Cardiac muscle cell (in vitro differentiated cells and primary cell): Measurements from ENCODE around the gene INO80E. TPM values are rescaled to one million over a fixed set of nuclear protein-coding genes. Genes with fewer than 3 reads are reported as not detected.
A peak's percentile ranks its signal among the peaks of the same experiment; 100 is the strongest.

ENCODE experiments used
- DNase-seq, 2 donors: peaks; one replicate each; pipeline versions ENCODE4 v3.0.0 to v3.0.0-alpha.2; 2010 to 2017; ENCODE audit warnings: low read depth in 1 of 2, low spot score in 1 of 2
- H3K27ac ChIP-seq: fragments of 200-600 bp; sonication (generic); 2 replicates; pipeline ENCODE4 v1.5.1; 2016
- H3K27me3 ChIP-seq: fragments of 200-600 bp; sonication (generic); 2 replicates; pipeline ENCODE4 v1.6.0; 2016; ENCODE audit warnings: control low read depth
- H3K36me3 ChIP-seq: fragments of 200-600 bp; sonication (generic); 2 replicates; pipeline ENCODE4 v1.5.1; 2016; ENCODE audit warnings: control low read depth
- H3K4me1 ChIP-seq: fragments of 200-600 bp; sonication (generic); 2 replicates; pipeline ENCODE4 v1.8.1; 2017; ENCODE audit warnings: low read depth, mild to moderate bottlenecking, mixed run types
- H3K4me3 ChIP-seq: fragments of 200-600 bp; sonication (generic); 2 replicates; pipeline ENCODE4 v1.5.1; 2016; ENCODE audit warnings: mild to moderate bottlenecking
- H3K9me3 ChIP-seq: fragments of 200-600 bp; sonication (generic); 2 replicates; pipeline ENCODE4 v1.5.1; 2017; ENCODE audit warnings: low read depth, mild to moderate bottlenecking, control low read depth
- polyA plus RNA-seq: library from polyadenylated mRNA; unstranded; fragments of >200 nt; fragmentation: Nextera tagmentation; extraction: Ambion mirVana; gene quantifications from 2 replicates; pipeline ENCODE4 v1.2.1, GENCODE V29; 2016
- total RNA-seq: library from RNA; depleted of rRNA; stranded (reverse); fragments of >200 nt; gene quantifications from 2 replicates; pipeline ENCODE4 v1.2.3, GENCODE V29; 2016
- TF ChIP-seq, protein P1 (sequence below): IDR thresholded peaks from 2 replicates; pipeline ENCODE4 v1.5.1; 2012; ENCODE audit warnings: low read depth, mild to moderate bottlenecking, low read length

INO80E gene
- total and polyA plus RNA-seq, 2 experiments from 2014 or later, result 19.0 to 167 TPM

GRCh38 chr16:30052671-30053372, 56.8 kb downstream of the INO80E start:
- Histone ChIP-seq H3K9me3 (no peaks in the 10 kb centered on the region), H3K27ac (no peak overlapping the region), H3K4me3 (peak overlapping the region; percentile 65), H3K36me3 (no peaks in the 10 kb centered on the region), H3K27me3 (no peaks in the 10 kb centered on the region), H3K4me1 (peaks cover 4% of the 10 kb centered on the region)
- TF ChIP-seq, protein P1, sequence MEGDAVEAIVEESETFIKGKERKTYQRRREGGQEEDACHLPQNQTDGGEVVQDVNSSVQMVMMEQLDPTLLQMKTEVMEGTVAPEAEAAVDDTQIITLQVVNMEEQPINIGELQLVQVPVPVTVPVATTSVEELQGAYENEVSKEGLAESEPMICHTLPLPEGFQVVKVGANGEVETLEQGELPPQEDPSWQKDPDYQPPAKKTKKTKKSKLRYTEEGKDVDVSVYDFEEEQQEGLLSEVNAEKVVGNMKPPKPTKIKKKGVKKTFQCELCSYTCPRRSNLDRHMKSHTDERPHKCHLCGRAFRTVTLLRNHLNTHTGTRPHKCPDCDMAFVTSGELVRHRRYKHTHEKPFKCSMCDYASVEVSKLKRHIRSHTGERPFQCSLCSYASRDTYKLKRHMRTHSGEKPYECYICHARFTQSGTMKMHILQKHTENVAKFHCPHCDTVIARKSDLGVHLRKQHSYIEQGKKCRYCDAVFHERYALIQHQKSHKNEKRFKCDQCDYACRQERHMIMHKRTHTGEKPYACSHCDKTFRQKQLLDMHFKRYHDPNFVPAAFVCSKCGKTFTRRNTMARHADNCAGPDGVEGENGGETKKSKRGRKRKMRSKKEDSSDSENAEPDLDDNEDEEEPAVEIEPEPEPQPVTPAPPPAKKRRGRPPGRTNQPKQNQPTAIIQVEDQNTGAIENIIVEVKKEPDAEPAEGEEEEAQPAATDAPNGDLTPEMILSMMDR, result no peak
- DNase-seq, result peak; percentile 92 to 95

GRCh38 chr16:30053376-30054015, 57.5 kb downstream of the INO80E start:
- peak in 1 of 2 donors; percentile 77 for DNase-seq
- no peak overlapping the region for H3K27ac ChIP-seq
- H3K4me3 ChIP-seq, result peak overlapping the region; percentile 65
- TF ChIP-seq, protein P1, result no peak
- no peaks in the 10 kb centered on the region for H3K9me3 ChIP-seq
- peaks cover 4% of the 10 kb centered on the region for H3K4me1 ChIP-seq
- no peaks in the 10 kb centered on the region for H3K36me3 ChIP-seq
- H3K27me3 ChIP-seq, result no peaks in the 10 kb centered on the region

DNA sequence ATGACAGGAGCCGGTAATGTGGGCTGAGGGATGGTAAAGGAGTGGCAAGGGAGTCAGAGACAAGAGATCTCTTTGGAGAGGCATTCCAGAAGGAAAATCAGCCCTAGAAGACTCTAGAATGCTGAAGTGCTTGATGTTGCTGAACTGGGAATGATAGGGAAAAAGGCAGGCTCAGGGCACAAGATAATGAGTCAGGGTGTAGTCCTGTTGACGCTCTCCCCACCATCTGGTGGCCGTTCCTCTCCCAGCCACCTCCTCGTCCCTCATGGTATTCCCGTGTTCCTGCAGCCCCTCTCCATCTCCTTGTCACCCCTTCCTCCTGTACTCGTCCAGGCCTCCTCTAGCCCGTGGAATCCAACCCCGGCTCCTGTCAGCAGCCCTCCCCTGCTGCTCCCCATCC, 58.4 kb downstream of the INO80E start:
- DNase-seq, result no peak
- H3K4me1 ChIP-seq, result peaks cover 4% of the 10 kb centered on the region

DNA sequence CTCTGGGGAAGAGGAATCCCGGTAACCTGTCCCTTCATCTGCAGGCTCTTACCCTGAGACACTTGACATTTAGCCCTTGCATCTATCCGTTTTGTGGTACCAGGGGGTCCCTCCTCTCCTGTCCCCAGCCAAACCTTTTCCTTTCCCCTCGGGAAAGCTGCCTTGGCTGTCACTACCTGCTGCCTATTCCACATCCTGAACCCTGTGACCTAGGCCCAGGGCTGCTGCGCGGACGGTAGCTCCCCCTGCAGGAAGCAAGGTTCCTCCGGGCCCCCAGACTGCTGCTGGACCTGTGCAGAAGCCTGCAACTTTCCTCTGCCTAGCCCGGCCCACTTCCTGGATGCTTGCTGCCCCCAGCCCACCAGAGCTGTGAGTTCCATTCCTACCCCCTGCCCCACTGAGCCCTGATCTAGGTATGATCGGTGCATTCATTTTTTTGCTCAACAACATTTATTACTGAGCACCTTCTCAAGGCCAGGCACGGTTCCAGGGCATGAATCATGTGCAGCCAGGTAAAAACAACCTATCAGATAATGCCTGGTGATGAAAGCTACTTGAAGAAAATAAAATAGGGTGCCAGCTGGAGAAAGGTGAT, 59.0 kb downstream of the INO80E start:
- peak in 1 of 2 donors; percentile 60 for DNase-seq
- H3K36me3 ChIP-seq, result no peaks in the 10 kb centered on the region
- H3K27me3 ChIP-seq, result no peaks in the 10 kb centered on the region
- H3K4me1 ChIP-seq, result peaks cover 4% of the 10 kb centered on the region
- H3K27ac ChIP-seq, result no peak overlapping the region
- TF ChIP-seq, protein P1, result peak; percentile 63
- H3K9me3 ChIP-seq, result no peaks in the 10 kb centered on the region
- H3K4me3 ChIP-seq, result no peak overlapping the region

More for the DNA sequence above, 58.4 kb downstream of the INO80E start:
- no peaks in the 10 kb centered on the region for H3K27me3 ChIP-seq
- H3K4me3 ChIP-seq, result no peak overlapping the region
- H3K36me3 ChIP-seq, result no peaks in the 10 kb centered on the region
- H3K9me3 ChIP-seq, result no peaks in the 10 kb centered on the region
- H3K27ac ChIP-seq, result no peak overlapping the region
- TF ChIP-seq, protein P1, result no peak

Other genes with a start within 250 kb of the INO80E start
- gene ZG16, start 218.0 kb upstream of the INO80E start, total RNA-seq, result not detected in 2 replicates
- gene ZG16, start 218.0 kb upstream of the INO80E start, polyA plus RNA-seq, result not detected in 2 replicates
- 57.5 and 121 TPM in 2 replicates for gene KIF22, start 205.5 kb upstream of the INO80E start, total RNA-seq
- 59.5 and 103 TPM in 2 replicates for gene KIF22, start 205.5 kb upstream of the INO80E start, polyA plus RNA-seq
- gene MAZ, start 189.7 kb upstream of the INO80E start, total RNA-seq, result 310 and 370 TPM in 2 replicates
- 186 and 257 TPM in 2 replicates for gene MAZ, start 189.7 kb upstream of the INO80E start, polyA plus RNA-seq
- gene PRRT2, start 184.0 kb upstream of the INO80E start, total RNA-seq, result 17.9 and 19.7 TPM in 2 replicates
- 19.3 and 19.8 TPM in 2 replicates for gene PRRT2, start 184.0 kb upstream of the INO80E start, polyA plus RNA-seq
- 113 and 120 TPM in 2 replicates for gene PAGR1, start 180.1 kb upstream of the INO80E start, total RNA-seq
- 106 and 113 TPM in 2 replicates for gene PAGR1, start 180.1 kb upstream of the INO80E start, polyA plus RNA-seq
- gene MVP, start 175.8 kb upstream of the INO80E start, total RNA-seq, result 8.9 and 25.0 TPM in 2 replicates
- 9.3 and 21.2 TPM in 2 replicates for gene MVP, start 175.8 kb upstream of the INO80E start, polyA plus RNA-seq
- 138 and 139 TPM in 2 replicates for gene CDIPT, start 133.0 kb upstream of the INO80E start, total RNA-seq
- gene CDIPT, start 133.0 kb upstream of the INO80E start, polyA plus RNA-seq, result 144 TPM in 2 replicates
- gene SEZ6L2, start 96.7 kb upstream of the INO80E start, total RNA-seq, result 13.9 and 21.1 TPM in 2 replicates
- 5.8 and 10.3 TPM in 2 replicates for gene SEZ6L2, start 96.7 kb upstream of the INO80E start, polyA plus RNA-seq
- 1.8 and 3.9 TPM in 2 replicates for gene ASPHD1, start 95.8 kb upstream of the INO80E start, total RNA-seq
- 1.8 and 2.3 TPM in 2 replicates for gene ASPHD1, start 95.8 kb upstream of the INO80E start, polyA plus RNA-seq
- gene KCTD13, start 70.0 kb upstream of the INO80E start, total RNA-seq, result 17.6 and 22.1 TPM in 2 replicates
- 22.3 and 23.3 TPM in 2 replicates for gene KCTD13, start 70.0 kb upstream of the INO80E start, polyA plus RNA-seq
- 73.7 and 110 TPM in 2 replicates for gene TMEM219, start 34.2 kb upstream of the INO80E start, total RNA-seq
- 109 and 156 TPM in 2 replicates for gene TMEM219, start 34.2 kb upstream of the INO80E start, polyA plus RNA-seq
- 69.4 and 70.9 TPM in 2 replicates for gene TAOK2, start 22.4 kb upstream of the INO80E start, total RNA-seq
- 25.8 and 36.2 TPM in 2 replicates for gene TAOK2, start 22.4 kb upstream of the INO80E start, polyA plus RNA-seq
- 22.2 and 25.6 TPM in 2 replicates for gene HIRIP3, start 624 bp upstream of the INO80E start, total RNA-seq
- gene HIRIP3, start 624 bp upstream of the INO80E start, polyA plus RNA-seq, result 26.7 and 32.5 TPM in 2 replicates
- 1.6 and 7.2 TPM in 2 replicates for gene DOC2A, start 14.8 kb downstream of the INO80E start, total RNA-seq
- 3.3 and 6.9 TPM in 2 replicates for gene DOC2A, start 14.8 kb downstream of the INO80E start, polyA plus RNA-seq
- gene C16orf92, start 27.0 kb downstream of the INO80E start, total RNA-seq, result not detected in 2 replicates
- not detected in 2 replicates for gene C16orf92, start 27.0 kb downstream of the INO80E start, polyA plus RNA-seq
- 0.21 and 0.36 TPM in 2 replicates for gene TLCD3B, start 35.0 kb downstream of the INO80E start, total RNA-seq
- not detected in 2 replicates for gene TLCD3B, start 35.0 kb downstream of the INO80E start, polyA plus RNA-seq
- gene ALDOA, start 69.5 kb downstream of the INO80E start, total RNA-seq, result 3,852 and 5,767 TPM in 2 replicates
- gene ALDOA, start 69.5 kb downstream of the INO80E start, polyA plus RNA-seq, result 5,441 and 6,816 TPM in 2 replicates
- gene PPP4C, start 79.8 kb downstream of the INO80E start, total RNA-seq, result 94.3 and 134 TPM in 2 replicates
- gene PPP4C, start 79.8 kb downstream of the INO80E start, polyA plus RNA-seq, result 217 and 225 TPM in 2 replicates
- 1.6 and 5.0 TPM in 2 replicates for gene TBX6, start 95.7 kb downstream of the INO80E start, total RNA-seq
- gene TBX6, start 95.7 kb downstream of the INO80E start, polyA plus RNA-seq, result 2.2 and 8.9 TPM in 2 replicates
- 67.1 and 107 TPM in 2 replicates for gene YPEL3, start 100.0 kb downstream of the INO80E start, total RNA-seq
- gene YPEL3, start 100.0 kb downstream of the INO80E start, polyA plus RNA-seq, result 115 and 143 TPM in 2 replicates
- gene GDPD3, start 117.3 kb downstream of the INO80E start, total RNA-seq, result 1.7 and 2.0 TPM in 2 replicates
- gene GDPD3, start 117.3 kb downstream of the INO80E start, polyA plus RNA-seq, result 0.72 and 0.96 TPM in 2 replicates
- gene MAPK3, start 127.0 kb downstream of the INO80E start, total RNA-seq, result 57.2 and 70.2 TPM in 2 replicates
- gene MAPK3, start 127.0 kb downstream of the INO80E start, polyA plus RNA-seq, result 29.7 and 35.9 TPM in 2 replicates
- 0.92 and 3.2 TPM in 2 replicates for gene CORO1A, start 187.4 kb downstream of the INO80E start, total RNA-seq
- gene CORO1A, start 187.4 kb downstream of the INO80E start, polyA plus RNA-seq, result 2.0 and 3.4 TPM in 2 replicates
- gene BOLA2B, start 197.4 kb downstream of the INO80E start, total RNA-seq, result 254 and 290 TPM in 2 replicates
- gene BOLA2B, start 197.4 kb downstream of the INO80E start, polyA plus RNA-seq, result 89.4 and 146 TPM in 2 replicates
- 61.6 and 76.1 TPM in 2 replicates for gene SLX1A, start 197.6 kb downstream of the INO80E start, total RNA-seq
- 67.3 and 85.1 TPM in 2 replicates for gene SLX1A, start 197.6 kb downstream of the INO80E start, polyA plus RNA-seq
- 3.7 and 4.2 TPM in 2 replicates for gene SULT1A3, start 203.0 kb downstream of the INO80E start, total RNA-seq
- gene SULT1A3, start 203.0 kb downstream of the INO80E start, polyA plus RNA-seq, result 7.7 and 17.1 TPM in 2 replicates